Measurements from ENCODE around the gene ETAA1.

DNA sequence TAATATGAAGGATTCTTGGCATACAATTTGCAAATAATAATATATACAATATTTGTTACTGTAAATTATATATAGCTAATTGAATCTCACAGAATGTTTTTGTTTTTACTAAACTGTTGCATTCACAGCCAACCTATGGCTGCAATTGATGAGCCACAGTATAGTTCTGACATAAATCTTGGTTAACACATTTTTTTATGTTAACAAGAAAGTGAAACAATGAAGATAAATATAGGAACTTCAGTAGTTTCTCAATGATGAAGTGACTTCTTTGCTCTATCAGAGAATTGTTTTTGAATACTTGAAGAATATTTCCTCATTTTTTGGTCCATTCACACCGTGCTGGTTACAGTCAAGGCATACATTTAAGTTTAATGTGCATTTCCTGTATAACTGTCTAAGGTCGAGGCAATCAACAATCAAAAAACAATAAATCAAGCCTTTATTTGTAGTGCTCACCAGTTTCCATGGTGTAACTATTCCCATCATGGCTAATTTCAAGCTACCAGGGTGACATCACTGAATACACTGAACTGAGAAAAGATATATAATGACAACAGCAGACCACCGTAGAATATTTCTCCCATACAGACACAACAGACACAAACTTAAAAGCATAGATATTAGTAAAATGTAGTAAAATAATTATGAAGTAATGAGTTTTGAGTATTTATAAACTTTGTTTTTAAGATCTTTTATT, 12.9 kb upstream of the ETAA1 start:
- TF ChIP-seq, protein P1, sequence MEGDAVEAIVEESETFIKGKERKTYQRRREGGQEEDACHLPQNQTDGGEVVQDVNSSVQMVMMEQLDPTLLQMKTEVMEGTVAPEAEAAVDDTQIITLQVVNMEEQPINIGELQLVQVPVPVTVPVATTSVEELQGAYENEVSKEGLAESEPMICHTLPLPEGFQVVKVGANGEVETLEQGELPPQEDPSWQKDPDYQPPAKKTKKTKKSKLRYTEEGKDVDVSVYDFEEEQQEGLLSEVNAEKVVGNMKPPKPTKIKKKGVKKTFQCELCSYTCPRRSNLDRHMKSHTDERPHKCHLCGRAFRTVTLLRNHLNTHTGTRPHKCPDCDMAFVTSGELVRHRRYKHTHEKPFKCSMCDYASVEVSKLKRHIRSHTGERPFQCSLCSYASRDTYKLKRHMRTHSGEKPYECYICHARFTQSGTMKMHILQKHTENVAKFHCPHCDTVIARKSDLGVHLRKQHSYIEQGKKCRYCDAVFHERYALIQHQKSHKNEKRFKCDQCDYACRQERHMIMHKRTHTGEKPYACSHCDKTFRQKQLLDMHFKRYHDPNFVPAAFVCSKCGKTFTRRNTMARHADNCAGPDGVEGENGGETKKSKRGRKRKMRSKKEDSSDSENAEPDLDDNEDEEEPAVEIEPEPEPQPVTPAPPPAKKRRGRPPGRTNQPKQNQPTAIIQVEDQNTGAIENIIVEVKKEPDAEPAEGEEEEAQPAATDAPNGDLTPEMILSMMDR (IDR thresholded peaks at IDR 0.05) = no peak
- no peak for TF ChIP-seq POLR2AphosphoS5 (IDR thresholded peaks at IDR 0.05)

Measured in suprapubic skin (tissue), 3 donors.